Astrocyte of the spinal cord (primary cell): ENCODE data around the gene KIF20B.
A peak's percentile ranks its signal among the peaks of the same experiment; 100 is the strongest.

Experiments used
- DNase-seq: peaks from one replicate; pipeline ENCODE4 v3.0.0; 2011; ENCODE audit warnings: low read depth, low spot score
- H3K4me3 ChIP-seq: 2 replicates; pipeline ENCODE4 v1.5.1; 2011; ENCODE audit warnings: low read depth, mild to moderate bottlenecking, low read length, moderate library complexity
- in situ Hi-C: cut with HindIII; loops from 2 replicates; pipeline ENCODE4 v1.10.0; 2017; ENCODE audit warnings: low sequenced_read_pairs
- TF ChIP-seq, protein P1 (sequence below): IDR thresholded peaks from 2 replicates; pipeline ENCODE4 v1.5.1; 2012; ENCODE audit warnings: low read depth, mild to moderate bottlenecking, low read length, inconsistent platforms

The KIF20B gene

GRCh38 chr10:89782470-89782869 is 81.1 kb downstream of the KIF20B start:
- in situ Hi-C loops = no loop called here
- TF ChIP-seq, protein P1, sequence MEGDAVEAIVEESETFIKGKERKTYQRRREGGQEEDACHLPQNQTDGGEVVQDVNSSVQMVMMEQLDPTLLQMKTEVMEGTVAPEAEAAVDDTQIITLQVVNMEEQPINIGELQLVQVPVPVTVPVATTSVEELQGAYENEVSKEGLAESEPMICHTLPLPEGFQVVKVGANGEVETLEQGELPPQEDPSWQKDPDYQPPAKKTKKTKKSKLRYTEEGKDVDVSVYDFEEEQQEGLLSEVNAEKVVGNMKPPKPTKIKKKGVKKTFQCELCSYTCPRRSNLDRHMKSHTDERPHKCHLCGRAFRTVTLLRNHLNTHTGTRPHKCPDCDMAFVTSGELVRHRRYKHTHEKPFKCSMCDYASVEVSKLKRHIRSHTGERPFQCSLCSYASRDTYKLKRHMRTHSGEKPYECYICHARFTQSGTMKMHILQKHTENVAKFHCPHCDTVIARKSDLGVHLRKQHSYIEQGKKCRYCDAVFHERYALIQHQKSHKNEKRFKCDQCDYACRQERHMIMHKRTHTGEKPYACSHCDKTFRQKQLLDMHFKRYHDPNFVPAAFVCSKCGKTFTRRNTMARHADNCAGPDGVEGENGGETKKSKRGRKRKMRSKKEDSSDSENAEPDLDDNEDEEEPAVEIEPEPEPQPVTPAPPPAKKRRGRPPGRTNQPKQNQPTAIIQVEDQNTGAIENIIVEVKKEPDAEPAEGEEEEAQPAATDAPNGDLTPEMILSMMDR = no peak
- no peak for DNase-seq
- no peak overlapping the region for H3K4me3 ChIP-seq

DNA sequence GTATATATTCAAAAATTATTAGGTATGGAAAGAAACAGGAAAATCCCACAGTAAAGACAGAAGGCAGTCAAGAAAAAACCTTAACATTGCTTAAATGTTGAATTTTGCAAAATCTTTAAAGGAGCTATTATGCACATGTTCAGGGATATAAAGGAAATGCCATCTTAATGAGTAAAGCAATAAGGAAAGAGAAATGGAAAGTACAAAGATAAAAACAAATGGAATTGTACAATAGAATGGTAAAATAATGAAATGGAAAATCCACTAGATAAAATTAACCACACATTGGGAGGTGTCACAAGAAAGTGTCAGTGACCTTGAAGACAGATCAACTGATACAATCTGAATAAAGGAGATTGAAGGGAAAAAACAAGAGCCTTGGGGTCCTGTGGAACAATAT is 82.0 kb downstream of the KIF20B start:
- in situ Hi-C loops = no loop called here
- DNase-seq = peak; percentile 16
- TF ChIP-seq, protein P1 = no peak

DNA sequence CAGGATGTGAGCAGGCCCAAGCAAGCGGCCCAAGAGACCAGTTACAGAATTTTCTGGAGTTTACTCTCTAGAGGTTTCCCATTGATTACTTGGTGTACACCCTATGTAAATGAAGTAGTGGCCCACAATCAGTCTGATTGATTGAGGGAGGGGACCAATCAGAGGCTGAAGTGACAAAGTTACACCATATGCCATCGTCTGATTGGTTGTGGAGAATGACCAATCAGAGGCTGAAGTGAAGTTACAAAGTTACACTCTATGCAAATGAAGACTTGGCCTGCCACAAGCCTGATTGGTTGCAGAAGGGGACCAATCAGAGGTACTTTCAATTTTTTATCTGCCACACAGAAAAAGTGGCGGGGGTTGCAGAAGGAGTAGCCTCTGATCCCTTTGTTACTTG is 83.7 kb downstream of the KIF20B start:
- in situ Hi-C loops = no loop called here
- DNase-seq = no peak
- TF ChIP-seq, protein P1 = no peak
- no peak overlapping the region for H3K4me3 ChIP-seq

More for the DNA sequence above, 82.0 kb downstream of the KIF20B start:
- H3K4me3 ChIP-seq = no peak overlapping the region

DNA sequence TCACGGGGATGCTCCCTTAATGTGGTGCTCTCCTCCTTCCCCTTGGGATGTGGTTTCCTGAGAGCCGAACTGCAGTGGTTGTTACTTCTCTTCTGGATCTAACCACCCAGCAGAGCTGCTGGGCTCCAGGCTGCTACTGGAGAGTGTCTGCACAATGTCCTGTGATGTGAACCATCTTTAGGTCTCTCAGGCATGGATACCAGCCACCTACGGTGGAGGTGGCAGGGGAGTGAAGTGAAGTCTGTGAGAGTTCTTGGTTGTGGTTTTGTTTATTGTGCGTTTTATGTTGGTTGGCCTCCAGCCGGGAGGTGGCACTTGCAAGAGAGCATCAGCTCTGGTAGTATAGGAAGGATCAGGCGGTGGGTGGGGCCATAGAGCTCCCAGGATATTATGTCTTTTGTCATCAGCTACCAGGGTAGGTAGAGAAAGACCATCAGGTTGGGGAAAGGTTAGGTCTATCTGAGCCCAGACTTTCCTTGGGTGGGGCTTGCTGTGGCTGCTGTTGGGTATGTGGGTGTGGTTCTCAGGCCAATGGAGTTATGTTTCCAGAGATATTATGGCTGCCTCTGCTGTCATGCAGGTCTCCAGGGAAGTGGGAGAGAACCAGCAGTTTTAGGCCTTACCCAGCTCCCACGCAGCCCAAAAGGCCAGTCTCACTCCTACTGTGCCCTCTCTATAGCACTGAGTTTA is 87.9 kb downstream of the KIF20B start:
- H3K4me3 ChIP-seq = no peak overlapping the region
- in situ Hi-C loops = no loop called here
- TF ChIP-seq, protein P1 = no peak
- no peak for DNase-seq

- no peak for DNase-seq
- TF ChIP-seq, protein P1 = no peak
- no peak overlapping the region for H3K4me3 ChIP-seq
- in situ Hi-C loops = no loop called here
These were observed 90.8 kb downstream of the KIF20B start for GRCh38 chr10:89792187-89792586.

DNA sequence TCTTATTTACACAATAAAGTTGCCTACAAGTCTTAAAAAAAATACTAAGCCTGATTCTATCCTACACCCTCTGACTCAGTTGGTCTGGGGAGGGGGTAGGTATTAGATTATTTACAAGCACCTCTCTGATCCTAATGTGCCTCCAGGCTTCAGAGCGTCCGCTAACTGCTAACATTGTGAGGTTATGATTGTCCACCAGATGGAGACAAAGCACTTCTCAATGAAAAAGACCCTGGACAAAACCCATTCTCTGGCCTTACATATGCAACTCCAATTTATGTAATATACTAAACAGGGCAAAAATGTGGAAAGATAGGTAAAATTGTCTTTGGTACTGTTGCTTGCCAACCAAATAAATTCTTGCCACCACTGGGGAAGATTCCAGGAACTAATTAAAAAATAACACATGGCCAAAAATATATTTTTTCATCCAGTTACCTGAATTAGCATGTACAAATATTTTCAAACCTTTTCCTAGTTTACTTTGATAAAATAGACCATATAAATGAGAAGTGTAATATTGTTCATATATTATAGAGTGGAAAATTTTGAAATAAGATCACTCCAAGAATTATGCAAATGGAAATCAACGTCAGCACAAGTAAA is 92.4 kb downstream of the KIF20B start:
- DNase-seq = peak; percentile 79
- in situ Hi-C loops = no loop called here
- TF ChIP-seq, protein P1 = peak; percentile 73
- H3K4me3 ChIP-seq = no peak overlapping the region
